DMS53 (cell line): ENCODE measurements around the gene SLC35E4.
"Not testable (repeated sequence)": the region's sequence is repeated elsewhere in the genome, so short reads cannot be mapped to it uniquely, and the experiment has no call there.

Source experiments
- DNase-seq: peaks from one replicate; lab custom pipeline; 2025; lab: John Stamatoyannopoulos, UW

Gene SLC35E4

GRCh38 chr22:30635273-30636225 is at the start of gene SLC35E4:
Gene SLC35E4 (plus strand): TSS chr22:30635781. CDS start chr22:30636451, 670 bp downstream.
- peak; percentile 81 for DNase-seq

- no peak for DNase-seq
Observed at GRCh38 chr22:30586414-30586813, 49.2 kb upstream of the SLC35E4 start.

- DNase-seq, result peak; percentile 17
Observed at GRCh38 chr22:30591191-30591587, 44.4 kb upstream of the SLC35E4 start.

GRCh38 chr22:30591588-30592359 is 43.8 kb upstream of the SLC35E4 start, which contains the start of gene PES1:
Gene PES1 (minus strand): TSS chr22:30591910. CDS start chr22:30591833, 77 bp downstream.
- DNase-seq, result peak; percentile 94

GRCh38 chr22:30592360-30592713 is 43.2 kb upstream of the SLC35E4 start:
- DNase-seq, result not testable (repeated sequence)

- no peak for DNase-seq
Observed at GRCh38 chr22:30596199-30596598, 39.4 kb upstream of the SLC35E4 start.

GRCh38 chr22:30596886-30597285 is 38.7 kb upstream of the SLC35E4 start:
- no peak for DNase-seq

- DNase-seq, result no peak
Observed at GRCh38 chr22:30598986-30599385, 36.6 kb upstream of the SLC35E4 start.

- DNase-seq, result no peak
Observed at GRCh38 chr22:30600921-30601320, 34.7 kb upstream of the SLC35E4 start.

GRCh38 chr22:30601464-30601863 is 34.1 kb upstream of the SLC35E4 start:
- no peak for DNase-seq

- peak; percentile 33 for DNase-seq
Observed at GRCh38 chr22:30602049-30602448, 33.5 kb upstream of the SLC35E4 start.

- DNase-seq, result no peak
Observed at GRCh38 chr22:30603801-30604200, 31.8 kb upstream of the SLC35E4 start.

- DNase-seq, result no peak
Observed at GRCh38 chr22:30604723-30605122, 30.9 kb upstream of the SLC35E4 start.

GRCh38 chr22:30605449-30606110 is 30.0 kb upstream of the SLC35E4 start:
- DNase-seq, result peak; percentile 60

- DNase-seq, result peak; percentile 67
Observed at GRCh38 chr22:30606455-30607299, 28.9 kb upstream of the SLC35E4 start, which contains the start of gene TCN2. Gene TCN2 (plus strand): TSS chr22:30607174. CDS start chr22:30607332, 158 bp downstream.

GRCh38 chr22:30607300-30607930 is 28.2 kb upstream of the SLC35E4 start:
- no peak for DNase-seq

- no peak for DNase-seq
Observed at GRCh38 chr22:30607939-30608338, 27.6 kb upstream of the SLC35E4 start.

- peak; percentile 7 for DNase-seq
Observed at GRCh38 chr22:30609260-30610185, 26.1 kb upstream of the SLC35E4 start.

GRCh38 chr22:30610299-30610698 is 25.3 kb upstream of the SLC35E4 start:
- DNase-seq, result no peak

GRCh38 chr22:30611197-30611596 is 24.4 kb upstream of the SLC35E4 start:
- DNase-seq, result no peak
